ENCODE results near the gene DSCAM.

The DSCAM gene

GRCh38 chr21:40646651-40647050 lies 200.3 kb downstream of the DSCAM start:
- DNase-seq, result no peak

DNA sequence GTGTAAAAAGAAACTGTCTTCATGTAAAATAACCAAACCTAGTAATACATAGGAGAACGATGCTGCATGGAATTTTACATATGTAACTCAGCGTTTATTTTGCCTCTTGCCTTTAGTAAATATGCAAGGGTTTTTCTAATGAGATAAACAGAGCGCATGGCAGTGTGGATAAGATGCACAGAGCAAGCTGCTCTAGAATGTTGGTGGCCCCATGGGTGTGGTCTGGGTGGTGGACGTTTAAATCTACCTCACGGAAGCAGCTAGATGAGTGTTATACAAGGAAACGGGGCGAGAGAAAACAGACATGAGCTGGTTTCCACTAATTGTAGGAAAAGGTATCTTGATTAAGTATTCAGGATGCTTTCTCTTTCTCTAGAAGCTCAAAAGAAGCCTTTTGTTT lies 205.9 kb downstream of the DSCAM start:
- no peak for DNase-seq

- DNase-seq, result no peak
Measured at GRCh38 chr21:40640266-40640789, 206.6 kb downstream of the DSCAM start.

DNA sequence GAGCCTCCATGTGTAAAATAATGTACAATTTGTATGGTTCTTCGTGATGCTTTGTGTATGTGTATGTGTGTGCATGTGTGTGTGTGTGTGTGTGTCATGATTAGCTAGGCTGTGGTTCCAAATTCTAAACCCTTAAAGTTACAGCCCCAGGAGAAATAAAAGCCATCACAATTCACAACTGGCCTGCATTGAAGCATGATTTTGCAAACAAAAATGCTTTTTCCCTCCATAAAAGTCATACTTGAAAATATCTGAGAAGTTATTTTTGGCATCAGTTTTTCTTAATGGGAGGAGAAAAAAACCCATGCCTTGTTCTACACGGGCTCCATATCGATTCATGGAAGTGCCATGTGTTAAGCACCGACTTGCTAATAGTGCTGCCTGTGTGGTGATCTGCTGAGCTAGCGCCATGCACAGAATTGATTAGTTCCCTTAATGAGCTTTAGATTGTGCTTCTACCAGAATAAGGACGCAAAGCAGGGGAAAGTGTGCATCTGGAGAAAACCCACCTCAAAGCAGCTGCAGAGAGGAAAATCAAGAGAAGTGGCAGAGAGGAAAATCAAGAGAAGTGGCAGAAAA lies 207.3 kb downstream of the DSCAM start:
- DNase-seq, result no peak

DNA sequence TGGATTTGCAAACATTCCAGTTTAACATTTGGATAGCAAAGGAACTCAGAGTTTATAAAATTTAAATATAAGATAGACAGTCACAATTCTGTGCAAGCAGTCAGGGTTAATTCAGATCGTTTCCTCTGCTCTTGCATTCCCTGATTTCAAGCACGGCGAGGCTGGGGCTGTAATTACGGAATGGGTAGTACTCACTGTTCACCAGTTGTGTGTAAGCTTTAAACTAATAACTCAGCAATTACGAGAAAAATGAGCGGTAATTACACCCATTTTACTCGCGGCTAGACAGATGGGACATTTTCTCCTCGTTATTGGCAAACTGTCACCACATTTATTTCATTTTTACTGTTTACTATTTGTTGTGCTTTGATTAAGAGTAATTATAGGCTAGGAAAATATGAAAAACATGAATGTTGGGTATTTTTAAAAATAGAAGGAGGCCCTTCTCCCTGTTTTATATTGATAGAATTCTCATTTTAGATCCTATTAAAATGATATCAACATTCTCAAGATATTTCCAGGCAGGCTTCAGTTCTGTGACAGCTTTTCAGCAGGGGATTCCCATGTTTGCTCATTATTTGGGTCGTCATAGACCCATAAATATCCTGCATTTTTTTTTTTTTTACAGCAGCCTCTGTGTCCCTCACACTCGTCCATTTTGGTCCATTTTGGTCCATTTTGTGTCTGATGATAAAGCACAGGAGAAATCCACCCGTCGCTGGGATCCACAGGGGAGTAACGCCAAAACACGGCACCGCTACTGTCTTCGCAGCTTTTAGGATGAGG lies 208.3 kb downstream of the DSCAM start:
- no peak for DNase-seq

DNA sequence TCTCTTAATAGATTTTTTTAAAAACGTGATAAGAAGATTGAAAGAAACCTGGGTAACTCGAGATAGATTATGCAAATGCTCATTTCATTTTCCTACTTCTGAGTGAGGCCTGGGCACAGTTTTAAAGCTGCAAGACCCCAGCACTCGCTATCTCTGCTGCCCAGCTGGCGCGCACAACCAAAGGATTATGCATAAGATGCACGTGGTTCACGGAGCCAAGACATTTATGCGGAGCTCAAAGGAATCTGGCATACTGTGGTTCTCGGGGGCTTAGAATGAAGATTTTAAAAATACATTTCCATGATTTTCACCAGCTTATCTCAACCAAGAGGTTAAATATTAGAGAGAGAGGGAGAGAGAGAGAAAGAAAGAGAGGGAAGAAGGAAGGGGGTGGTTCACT lies 210.9 kb downstream of the DSCAM start:
- DNase-seq, result no peak

- DNase-seq, result no peak
Measured at GRCh38 chr21:40635391-40635790, 211.6 kb downstream of the DSCAM start.

- no peak for DNase-seq
Measured at GRCh38 chr21:40634141-40634540, 212.8 kb downstream of the DSCAM start.

DNA sequence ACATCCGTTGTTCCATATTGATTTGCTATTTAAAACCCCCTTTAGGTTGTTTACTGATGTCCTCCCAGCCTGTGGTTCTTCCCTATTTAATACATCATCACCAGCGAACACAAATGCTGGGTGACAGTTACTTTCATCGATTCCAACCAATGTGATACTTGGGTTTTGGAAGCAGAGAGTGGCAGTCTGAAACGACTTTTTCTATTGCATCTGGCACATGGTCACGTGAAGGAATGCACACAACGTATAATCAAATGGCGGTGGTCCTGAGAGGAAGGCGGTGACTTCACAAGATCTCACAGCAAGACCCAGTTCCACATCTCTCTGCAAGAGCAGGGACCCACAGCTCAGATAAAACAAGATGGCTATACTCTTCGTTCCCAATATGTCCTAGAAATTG lies 213.9 kb downstream of the DSCAM start:
- DNase-seq, result no peak

DNA sequence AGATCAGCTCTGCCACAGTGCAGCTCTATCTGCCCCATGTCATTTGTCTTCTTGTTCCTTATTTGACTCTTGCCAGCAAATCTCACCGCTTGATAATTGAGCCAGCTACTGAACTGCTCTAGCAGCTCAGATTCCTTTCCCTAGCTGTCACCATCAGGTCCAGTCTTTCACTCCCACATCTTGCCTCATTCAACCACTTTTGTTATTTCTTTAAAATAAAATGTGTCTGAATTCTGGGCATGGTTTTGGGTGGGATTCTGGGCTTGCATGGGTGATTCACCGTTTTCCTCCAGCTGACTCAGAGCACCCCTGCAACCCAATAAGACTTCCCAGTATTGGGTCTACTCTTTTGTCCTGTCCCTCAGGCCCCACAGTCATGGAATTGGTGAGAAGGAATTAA lies 215.7 kb downstream of the DSCAM start:
- DNase-seq, result no peak

- DNase-seq, result no peak
Measured at GRCh38 chr21:40625991-40626390, 221.0 kb downstream of the DSCAM start.

- no peak for DNase-seq
Measured at GRCh38 chr21:40623528-40623927, 223.4 kb downstream of the DSCAM start.

DNA sequence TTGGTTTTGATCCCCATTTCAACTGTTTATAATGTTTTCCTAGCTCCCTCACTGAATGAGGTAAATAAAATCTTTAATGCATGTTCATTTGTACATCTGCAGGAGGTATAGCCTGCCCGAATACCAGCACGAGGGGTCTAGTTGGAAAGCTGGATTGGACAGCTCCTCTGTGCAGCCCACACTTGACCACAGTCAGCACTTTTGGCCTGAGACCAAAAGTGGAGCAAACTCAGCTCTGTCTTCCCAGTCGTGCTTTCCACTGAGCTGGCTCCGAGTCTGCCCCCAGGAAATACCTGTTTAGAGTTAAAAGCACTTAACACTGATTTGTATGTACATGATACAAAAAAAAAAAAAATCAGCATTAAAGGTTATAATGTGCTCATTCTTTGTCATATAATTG lies 224.4 kb downstream of the DSCAM start:
- DNase-seq, result no peak

DNA sequence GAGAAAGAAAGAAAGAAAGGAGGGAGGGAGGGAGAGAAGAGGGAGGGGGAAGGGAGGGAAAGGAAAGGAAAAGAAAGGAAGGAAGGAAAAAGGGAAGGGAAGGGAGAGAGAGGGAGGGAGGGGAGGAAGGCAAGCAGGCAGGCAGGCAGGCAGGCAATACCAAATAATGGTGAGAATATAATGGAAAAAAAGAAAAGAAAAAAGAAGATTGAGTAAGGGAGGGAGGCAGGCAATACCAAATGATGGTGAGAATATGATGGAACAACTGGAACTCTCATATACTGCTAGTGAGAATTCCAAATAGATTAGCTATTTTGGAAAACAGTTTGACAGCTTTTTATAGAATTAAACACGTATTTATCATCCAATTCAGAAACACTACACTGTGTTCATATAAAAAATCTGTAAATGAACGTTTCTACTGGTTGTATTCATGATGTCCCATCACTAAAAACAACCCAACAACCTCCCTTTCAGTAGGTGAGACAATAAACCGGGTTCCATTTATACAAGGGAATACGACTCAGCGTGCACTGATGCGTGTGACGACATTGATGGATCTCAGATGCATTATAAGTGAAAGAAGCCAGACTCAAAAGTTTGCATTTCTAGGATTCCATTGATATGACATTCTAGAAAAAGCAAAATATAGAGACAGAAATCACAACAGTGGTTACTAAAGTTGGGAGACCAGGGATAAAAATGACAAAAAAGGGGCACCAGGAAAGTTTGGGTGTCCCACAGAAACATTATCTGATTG lies 226.4 kb downstream of the DSCAM start:
- DNase-seq, result no peak

DNA sequence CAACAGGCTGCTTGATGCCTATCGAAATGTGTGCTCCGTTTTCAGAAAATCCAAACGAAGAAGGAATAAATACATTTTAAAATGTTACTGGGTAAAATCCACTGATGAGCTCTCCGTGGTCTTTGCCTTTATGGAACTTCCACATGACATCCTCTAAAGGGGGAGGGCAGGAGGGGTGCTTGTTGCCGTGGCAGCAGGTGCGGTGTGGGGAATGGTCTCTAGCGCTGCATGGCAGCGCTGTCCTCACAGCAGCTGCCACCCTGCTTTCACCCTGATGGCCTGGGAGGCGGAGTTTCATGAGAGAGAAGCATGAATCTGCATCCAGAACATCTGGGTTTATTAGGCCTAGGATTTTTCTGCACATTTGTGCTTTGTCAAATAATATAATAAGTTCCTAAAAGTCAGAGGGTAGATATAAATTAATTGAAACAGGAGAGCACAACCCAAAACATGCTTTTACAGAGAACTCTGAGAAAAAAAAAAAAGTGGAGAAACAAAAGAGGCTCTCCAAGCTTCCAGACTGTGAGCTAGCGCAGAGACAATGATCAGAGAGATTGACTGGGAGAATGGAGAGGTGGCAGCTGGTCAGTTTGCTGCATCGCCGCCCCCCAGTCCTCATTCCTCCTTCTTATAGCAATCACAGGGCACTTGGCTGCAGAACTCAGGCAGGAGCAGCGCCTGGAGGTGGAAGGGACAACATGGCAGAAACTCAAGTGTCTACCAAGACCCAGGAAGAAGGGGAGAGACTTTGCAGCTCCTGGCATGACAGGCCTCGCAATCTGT lies 228.6 kb downstream of the DSCAM start:
- DNase-seq, result no peak

- no peak for DNase-seq
Measured at GRCh38 chr21:40616377-40616704, 230.6 kb downstream of the DSCAM start.

DNA sequence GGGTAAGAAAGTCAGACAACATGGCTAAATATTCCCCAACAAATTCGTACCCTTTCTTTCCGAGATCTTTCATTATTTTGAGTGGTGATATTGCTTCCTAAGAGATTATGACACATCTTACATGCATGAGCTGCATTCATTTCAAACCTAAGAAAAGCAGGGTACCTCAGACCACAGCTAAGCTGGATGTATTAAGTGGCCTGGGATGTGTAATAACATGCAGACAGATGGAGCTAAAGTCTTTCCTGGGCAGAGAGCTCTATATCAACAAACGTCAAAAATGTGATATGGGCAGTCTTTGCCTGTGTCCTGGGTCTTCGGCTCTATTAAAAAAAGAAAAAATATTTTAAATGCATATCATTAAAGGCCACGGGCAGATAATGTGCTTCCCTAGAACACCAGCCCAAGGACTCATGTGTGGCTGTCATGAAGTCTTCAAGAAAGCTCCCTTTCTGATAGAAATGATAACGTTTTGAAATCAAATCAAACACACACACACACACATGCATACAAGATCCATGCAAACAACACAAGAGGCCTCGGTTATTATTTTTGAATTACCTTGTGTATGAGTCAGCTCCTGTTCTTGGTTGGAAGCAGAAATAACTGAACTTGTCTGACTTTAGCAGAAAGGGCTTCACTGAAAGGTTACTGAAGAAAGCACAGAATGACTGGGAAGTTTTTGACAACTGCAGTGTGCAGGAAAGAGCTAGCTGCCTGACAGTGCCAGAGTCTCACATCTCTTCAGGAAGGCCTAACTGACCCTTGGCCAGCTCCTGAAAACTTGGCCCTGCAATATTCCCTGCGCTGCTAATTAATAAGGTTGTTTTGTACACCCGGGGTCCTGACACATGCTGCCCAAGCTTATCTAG lies 231.2 kb downstream of the DSCAM start:
- no peak for DNase-seq

DNA sequence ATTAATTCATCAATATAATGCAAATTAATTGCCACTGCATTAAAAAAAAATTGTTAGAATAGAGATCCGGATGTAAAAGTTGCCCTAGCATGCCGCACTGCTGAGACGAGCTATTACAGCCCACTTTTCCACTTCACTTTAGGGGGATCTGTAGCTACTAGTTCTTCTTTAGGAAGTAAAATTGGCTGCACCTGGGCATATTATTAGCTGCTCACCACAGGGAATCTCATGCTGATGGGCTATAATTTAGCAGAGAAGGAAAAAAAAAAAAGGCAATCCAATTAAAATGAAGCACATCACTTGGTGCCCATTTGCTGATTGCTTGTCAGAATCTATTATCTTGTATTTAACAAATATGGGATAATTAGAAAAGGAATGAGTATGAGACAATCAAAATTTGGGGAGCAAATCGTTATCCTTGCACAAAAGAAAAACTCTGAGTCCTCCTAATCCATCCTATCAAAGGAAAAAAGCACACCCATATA lies 233.4 kb downstream of the DSCAM start:
- DNase-seq, result no peak

DNA sequence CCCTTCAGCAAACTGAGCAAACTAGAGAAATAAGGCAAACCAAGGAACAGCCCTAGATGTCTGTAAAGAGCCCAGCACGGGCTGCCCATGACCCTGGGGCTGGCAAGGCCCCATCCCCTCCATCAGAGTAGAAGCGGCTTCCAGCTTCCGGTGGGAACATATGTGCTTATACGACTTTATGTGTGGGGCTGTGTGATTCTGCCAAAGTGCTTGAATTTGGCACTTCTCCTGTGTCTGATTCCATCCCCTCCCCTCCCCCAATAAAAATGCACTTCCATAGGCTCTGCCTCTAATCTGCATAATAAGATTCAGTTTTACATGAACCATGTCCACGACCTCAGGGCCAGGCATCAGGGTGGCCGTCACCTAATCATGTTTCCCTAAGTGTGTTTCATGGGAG lies 236.6 kb downstream of the DSCAM start:
- DNase-seq, result no peak

DNA sequence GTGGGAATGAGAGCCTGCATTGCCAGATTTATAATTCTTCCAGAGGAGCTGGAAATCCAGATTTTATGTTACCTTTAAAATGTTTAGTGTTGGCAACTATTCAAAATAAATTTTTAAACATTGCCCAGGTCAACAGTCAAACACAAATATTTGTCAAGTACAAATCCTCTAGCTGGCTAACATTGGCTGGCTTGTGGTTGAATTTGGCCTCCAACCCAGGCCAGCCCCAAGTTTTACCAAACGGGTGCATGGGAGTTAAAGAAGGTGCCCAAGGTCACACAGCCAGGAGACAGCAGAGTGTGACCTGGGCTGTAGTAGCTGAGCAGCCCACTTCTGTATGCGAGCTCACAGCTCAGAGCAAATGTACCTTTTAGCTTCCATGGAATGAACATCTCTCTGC lies 240.6 kb downstream of the DSCAM start:
- DNase-seq, result no peak

DNA sequence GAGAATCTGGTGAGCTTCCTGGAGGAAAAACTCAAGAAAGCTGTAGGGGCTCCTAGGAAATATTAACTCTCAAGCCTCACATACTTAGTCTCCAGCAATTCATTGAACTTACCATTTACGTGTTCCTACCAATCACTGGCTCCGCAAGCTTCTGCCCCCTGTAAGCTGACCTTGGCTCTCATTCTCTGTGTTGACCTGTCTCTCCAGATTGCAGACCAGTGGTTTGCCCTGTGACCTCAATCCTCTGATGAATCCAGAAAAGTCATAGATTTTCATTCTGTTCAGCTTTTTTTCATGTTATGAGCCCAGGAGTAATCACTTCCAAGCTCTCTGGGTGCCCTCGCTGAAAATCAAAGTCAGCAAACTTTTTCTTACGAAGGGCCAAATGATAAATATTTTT lies 241.9 kb downstream of the DSCAM start:
- DNase-seq, result no peak

DNA sequence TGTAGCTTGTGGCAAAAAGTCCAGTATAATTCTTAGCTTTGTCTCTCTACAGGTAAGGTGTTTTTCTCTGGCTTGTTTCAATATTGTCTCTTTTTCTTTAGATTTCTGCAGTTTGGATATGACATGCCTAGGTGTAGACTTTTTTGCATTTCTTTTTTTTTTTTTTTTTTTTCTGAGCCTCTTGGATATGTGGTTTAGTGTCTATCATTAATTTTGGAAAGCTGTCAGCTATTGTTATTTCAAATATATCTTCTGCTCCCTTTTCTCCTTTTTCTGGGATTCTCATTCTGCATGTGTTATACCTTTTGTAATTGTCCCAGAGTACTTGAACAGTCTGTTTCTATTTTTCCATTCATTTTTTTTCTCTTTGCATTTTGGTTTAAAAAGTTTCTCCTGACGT lies 243.2 kb downstream of the DSCAM start:
- DNase-seq, result no peak
